HEK293 (cell line): ENCODE results near the gene MEGF6.
A peak's percentile ranks its signal among the peaks of the same experiment; 100 is the strongest.

ENCODE experiments used
- CTCF ChIA-PET: fragments of 350-600 bp; formaldehyde crosslinking; extraction: SDS; loops from one replicate; lab custom pipeline; 2021; ENCODE audit warnings: antibody characterized with exemption; lab: Yijun Ruan, JAX
- POLR2A ChIA-PET: fragments of 300-600 bp; formaldehyde crosslinking; extraction: SDS; loops from one replicate; lab custom pipeline; 2020; ENCODE audit warnings: antibody characterized with exemption, inconsistent platforms; lab: Yijun Ruan, JAX
- H3K27ac ChIP-seq: fragments of 200-500 bp; sonication (Bioruptor generic); 2 replicates; pipeline ENCODE4 v1.5.1; 2014; ENCODE audit warnings: low read depth, low read length, control low read depth, inconsistent platforms; ENCODE audit errors: extremely low read depth
- H3K36me3 ChIP-seq, 2 experiments: fragments of 200-500 bp in 1 of 2; sonication (Bioruptor generic) in 1 of 2; 1 replicate in 1 of 2; 2 replicates in 1 of 2; pipeline ENCODE4 v1.5.1; 2014 to 2017; ENCODE audit warnings: inconsistent platforms in 2 of 2, low read length in 2 of 2; ENCODE audit not compliant: control insufficient read depth in 2 of 2, insufficient read depth in 1 of 2
- H3K4me1 ChIP-seq: fragments of 200-500 bp; sonication (Bioruptor generic); 2 replicates; pipeline ENCODE4 v1.5.1; 2014; ENCODE audit warnings: mild to moderate bottlenecking, low read length, inconsistent platforms; ENCODE audit not compliant: control insufficient read depth, insufficient read depth
- H3K4me3 ChIP-seq: 2 replicates; pipeline ENCODE4 v1.5.1; 2011; ENCODE audit warnings: low read depth, mild to moderate bottlenecking, control low read depth, low read length, moderate library complexity
- H3K9me3 ChIP-seq: fragments of 200-500 bp; sonication (Bioruptor generic); 2 replicates; pipeline ENCODE4 v1.5.1; 2014; ENCODE audit warnings: low read depth, low read length, inconsistent platforms; ENCODE audit not compliant: control insufficient read depth, insufficient read depth
- BCL11A ChIP-seq: fragments of 450-650 bp; formaldehyde crosslinking; IDR thresholded peaks from 2 replicates; pipeline ENCODE4 v1.5.1; 2016; ENCODE audit warnings: low read depth, missing biosample characterization, missing genetic modification characterization
- MEIS1 ChIP-seq: sonication (generic); formaldehyde crosslinking; IDR thresholded peaks from 2 replicates; pipeline ENCODE4 v1.8.1; 2022; ENCODE audit warnings: missing genetic modification reagents, mild to moderate bottlenecking, borderline replicate concordance
- PATZ1 ChIP-seq: fragments of 450-650 bp; formaldehyde crosslinking; IDR thresholded peaks from 2 replicates; pipeline ENCODE4 v1.5.1; 2016; ENCODE audit warnings: missing biosample characterization, missing genetic modification characterization
- SP7 ChIP-seq: fragments of 450-650 bp; formaldehyde crosslinking; IDR thresholded peaks from 2 replicates; pipeline ENCODE4 v1.5.1; 2016; ENCODE audit warnings: missing biosample characterization, missing genetic modification characterization
- ZIC2 ChIP-seq: fragments of 450-650 bp; formaldehyde crosslinking; IDR thresholded peaks from 2 replicates; pipeline ENCODE4 v1.5.1; 2016; ENCODE audit warnings: missing biosample characterization, missing genetic modification characterization
- ZNF112 ChIP-seq: fragments of 450-650 bp; formaldehyde crosslinking; IDR thresholded peaks from 2 replicates; pipeline ENCODE4 v1.5.0; 2017; ENCODE audit warnings: missing biosample characterization, missing genetic modification characterization
- ZNF140 ChIP-seq: fragments of 450-650 bp; formaldehyde crosslinking; IDR thresholded peaks from 2 replicates; pipeline ENCODE4 v1.5.1; 2016; ENCODE audit warnings: missing biosample characterization, missing genetic modification characterization
- ZNF223 ChIP-seq: fragments of 450-650 bp; formaldehyde crosslinking; IDR thresholded peaks from 2 replicates; pipeline ENCODE4 v1.5.1; 2016; ENCODE audit warnings: missing biosample characterization, missing genetic modification characterization
- ZNF24 ChIP-seq: fragments of 450-650 bp; formaldehyde crosslinking; IDR thresholded peaks from 2 replicates; pipeline ENCODE4 v1.5.1; 2016; ENCODE audit warnings: missing biosample characterization, missing genetic modification characterization
- ZNF585B ChIP-seq: fragments of 450-650 bp; formaldehyde crosslinking; IDR thresholded peaks from 2 replicates; pipeline ENCODE4 v1.5.1; 2016; ENCODE audit warnings: missing biosample characterization, missing genetic modification characterization
- ZNF624 ChIP-seq: fragments of 450-650 bp; formaldehyde crosslinking; IDR thresholded peaks from 2 replicates; pipeline ENCODE4 v1.5.1; 2017; ENCODE audit warnings: missing biosample characterization, missing genetic modification characterization
- ZNF692 ChIP-seq: fragments of 450-650 bp; formaldehyde crosslinking; IDR thresholded peaks from 2 replicates; pipeline ENCODE4 v1.5.1; 2016; ENCODE audit warnings: missing biosample characterization, missing genetic modification characterization
- ZNF776 ChIP-seq: fragments of 450-650 bp; formaldehyde crosslinking; IDR thresholded peaks from 2 replicates; pipeline ENCODE4 v1.5.0; 2017; ENCODE audit warnings: missing biosample characterization, missing genetic modification characterization, borderline replicate concordance
- ZSCAN16 ChIP-seq: fragments of 450-650 bp; formaldehyde crosslinking; IDR thresholded peaks from 2 replicates; pipeline ENCODE4 v1.5.1; 2016; ENCODE audit warnings: missing biosample characterization, missing genetic modification characterization
- ZSCAN30 ChIP-seq: fragments of 450-650 bp; IDR thresholded peaks from 2 replicates; pipeline ENCODE4 v1.5.1; 2018; ENCODE audit warnings: missing biosample characterization, mild to moderate bottlenecking, missing genetic modification characterization, moderate library complexity
- TF ChIP-seq, protein P1 (sequence below): fragments of 450-650 bp; formaldehyde crosslinking; IDR thresholded peaks from 2 replicates; pipeline ENCODE4 v1.5.1; 2016; ENCODE audit warnings: missing biosample characterization, missing genetic modification characterization

The MEGF6 gene

DNA sequence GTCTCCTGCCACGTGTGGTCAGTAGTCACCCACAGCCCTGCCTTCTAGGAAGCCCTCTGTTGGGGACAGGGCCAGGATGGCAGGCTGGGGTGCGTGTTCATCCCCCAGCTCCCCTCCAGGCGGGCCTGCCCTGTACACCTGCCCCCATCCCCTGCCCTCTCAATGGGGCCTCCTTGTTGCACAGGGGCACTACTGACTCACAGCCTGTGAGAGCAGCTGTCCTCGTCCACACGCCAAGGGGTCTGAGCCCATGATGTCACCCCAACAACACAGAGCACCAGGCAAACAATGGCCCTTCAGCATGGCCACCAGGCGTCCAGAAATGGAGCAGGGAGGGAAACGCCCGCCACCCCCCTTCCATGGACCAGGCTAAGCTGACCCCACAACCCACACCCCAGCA, 92.6 kb downstream of the MEGF6 start:
- POLR2A ChIA-PET: no interaction called here
- Histone ChIP-seq H3K4me3 (no peak overlapping the region), H3K27ac (no peak overlapping the region), H3K4me1 (no peaks in the 10 kb centered on the region)
- TF ChIP-seq MEIS1: no peak
- TF ChIP-seq ZSCAN16 (tag by site-specific recombination): no peak
- TF ChIP-seq, protein P1, sequence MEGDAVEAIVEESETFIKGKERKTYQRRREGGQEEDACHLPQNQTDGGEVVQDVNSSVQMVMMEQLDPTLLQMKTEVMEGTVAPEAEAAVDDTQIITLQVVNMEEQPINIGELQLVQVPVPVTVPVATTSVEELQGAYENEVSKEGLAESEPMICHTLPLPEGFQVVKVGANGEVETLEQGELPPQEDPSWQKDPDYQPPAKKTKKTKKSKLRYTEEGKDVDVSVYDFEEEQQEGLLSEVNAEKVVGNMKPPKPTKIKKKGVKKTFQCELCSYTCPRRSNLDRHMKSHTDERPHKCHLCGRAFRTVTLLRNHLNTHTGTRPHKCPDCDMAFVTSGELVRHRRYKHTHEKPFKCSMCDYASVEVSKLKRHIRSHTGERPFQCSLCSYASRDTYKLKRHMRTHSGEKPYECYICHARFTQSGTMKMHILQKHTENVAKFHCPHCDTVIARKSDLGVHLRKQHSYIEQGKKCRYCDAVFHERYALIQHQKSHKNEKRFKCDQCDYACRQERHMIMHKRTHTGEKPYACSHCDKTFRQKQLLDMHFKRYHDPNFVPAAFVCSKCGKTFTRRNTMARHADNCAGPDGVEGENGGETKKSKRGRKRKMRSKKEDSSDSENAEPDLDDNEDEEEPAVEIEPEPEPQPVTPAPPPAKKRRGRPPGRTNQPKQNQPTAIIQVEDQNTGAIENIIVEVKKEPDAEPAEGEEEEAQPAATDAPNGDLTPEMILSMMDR (tag by site-specific recombination): no peak
- TF ChIP-seq ZNF585B (tag by site-specific recombination): no peak
- no peak for TF ChIP-seq SP7 (tag by site-specific recombination)
- TF ChIP-seq, all 188 proteins: peak for 0
- no peaks in the 10 kb centered on the region for H3K9me3 ChIP-seq
- no peaks in the 10 kb centered on the region for H3K36me3 ChIP-seq
- CTCF ChIA-PET: interaction anchor here (0.6 to 1.7 kb wide), 8 partner anchors 10 to 567 kb away, joined by 3 to 8 read pairs (median 4); no protein-coding TSS in a partner anchor

DNA sequence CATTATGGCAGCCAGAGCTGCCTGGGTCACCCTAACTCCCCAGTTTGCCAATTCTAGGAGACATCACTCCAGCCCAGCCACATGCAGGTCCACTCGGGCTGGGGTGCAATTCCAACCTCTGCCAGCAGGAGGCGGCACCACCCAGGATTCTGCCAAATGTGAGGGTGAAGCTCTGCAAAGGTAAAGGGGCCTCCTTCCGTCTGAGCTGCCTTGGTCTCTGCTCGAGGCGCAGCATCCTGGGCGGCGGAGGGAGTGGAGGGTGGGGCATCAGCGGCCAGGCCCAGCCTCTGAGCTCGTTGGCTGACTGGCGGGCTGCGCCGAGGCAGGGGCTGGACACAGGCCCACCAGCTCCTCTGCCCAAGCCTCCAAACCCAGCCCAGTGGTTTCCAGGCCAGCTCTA, 93.1 kb downstream of the MEGF6 start:
- H3K27ac ChIP-seq: no peak overlapping the region
- TF ChIP-seq, protein P1 (tag by site-specific recombination): peak; percentile 74
- no peak for TF ChIP-seq ZNF692 (tag by site-specific recombination)
- TF ChIP-seq, all 188 proteins: peak for 1
- H3K9me3 ChIP-seq: no peaks in the 10 kb centered on the region
- no peak overlapping the region for H3K4me3 ChIP-seq
- H3K4me1 ChIP-seq: no peaks in the 10 kb centered on the region
- CTCF ChIA-PET: interaction anchor here (0.6 to 1.7 kb wide), 9 partner anchors 10 to 319 kb away, joined by 3 to 8 read pairs (median 4); no protein-coding TSS in a partner anchor
- H3K36me3 ChIP-seq: no peaks in the 10 kb centered on the region
- POLR2A ChIA-PET: no interaction called here

DNA sequence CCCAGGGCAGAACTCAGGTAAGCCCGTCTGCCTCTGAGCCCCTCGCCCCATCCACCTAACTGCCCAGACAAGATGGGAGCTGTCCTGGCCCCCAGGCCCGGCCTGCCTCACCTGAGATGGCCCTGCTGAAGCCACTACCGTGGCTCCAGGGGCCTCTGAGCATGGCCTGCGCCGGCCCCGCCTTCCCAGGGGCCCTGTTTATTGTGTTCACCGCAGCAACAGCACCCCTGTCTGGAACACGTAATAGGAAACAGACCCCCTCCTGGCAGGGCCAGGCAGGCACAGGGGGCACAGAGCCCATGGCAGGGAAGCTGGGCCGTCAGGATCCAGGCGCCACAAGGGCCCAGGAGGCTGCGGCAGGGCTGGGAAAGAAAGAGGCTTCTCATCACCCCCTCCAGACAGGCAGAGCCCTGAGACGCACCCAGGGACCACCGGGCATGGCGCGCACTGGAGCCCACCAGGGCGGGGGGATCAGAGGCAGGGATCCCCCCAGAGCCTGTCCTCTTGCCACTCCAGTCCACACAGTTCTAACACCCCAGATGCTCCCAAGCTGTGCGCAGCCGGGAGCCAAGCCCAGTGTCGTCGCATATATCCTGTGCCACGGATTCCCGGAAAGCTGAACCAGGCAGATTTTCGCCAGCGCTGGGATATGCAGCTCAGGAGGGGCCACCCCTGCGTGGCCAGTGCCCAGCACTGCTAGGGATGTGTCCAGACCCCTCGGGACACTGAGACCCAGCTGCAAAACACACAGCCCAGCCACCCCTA, 94.2 kb downstream of the MEGF6 start:
- ChIA-PET POLR2A (no interaction called here), CTCF (interaction anchor here (1.0 to 2.0 kb wide), 2 partner anchors 48 to 64 kb away, joined by 3 to 5 read pairs; no protein-coding TSS in a partner anchor)
- no peaks in the 10 kb centered on the region for H3K9me3 ChIP-seq
- no peaks in the 10 kb centered on the region for H3K36me3 ChIP-seq
- TF ChIP-seq ZIC2: 0 out of 2 replicates have a peak, but pooled peaks have one; percentile 21
- TF ChIP-seq ZNF24 (tag by site-specific recombination): no peak
- TF ChIP-seq ZNF140 (tag by site-specific recombination): no peak
- no peak for TF ChIP-seq BCL11A (tag by site-specific recombination)
- H3K27ac ChIP-seq: no peak overlapping the region
- no peak overlapping the region for H3K4me3 ChIP-seq
- H3K4me1 ChIP-seq: no peaks in the 10 kb centered on the region

DNA sequence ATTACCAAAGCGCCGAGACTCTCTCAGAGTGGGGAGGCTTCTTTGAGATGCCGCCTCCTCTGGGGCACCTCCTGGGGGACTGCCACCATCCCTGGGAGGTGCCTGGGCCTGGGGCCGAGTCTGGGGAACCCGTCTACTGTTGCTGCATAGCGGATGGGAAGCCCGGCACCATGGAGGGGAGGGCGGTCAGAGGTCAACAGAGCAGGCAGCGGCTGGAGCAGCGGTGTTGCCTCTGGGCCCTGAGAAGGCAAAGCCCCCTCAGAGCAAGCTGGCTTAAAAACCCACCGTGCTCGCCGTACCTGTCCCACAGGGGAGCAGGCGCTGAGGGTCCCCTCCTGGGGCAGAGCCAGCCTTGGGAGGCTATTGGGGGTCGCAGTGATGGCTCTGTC, 94.8 kb downstream of the MEGF6 start:
- Histone ChIP-seq H3K4me1 (no peaks in the 10 kb centered on the region), H3K36me3 (no peaks in the 10 kb centered on the region), H3K4me3 (no peak overlapping the region), H3K27ac (no peak overlapping the region), H3K9me3 (no peaks in the 10 kb centered on the region)
- ChIA-PET POLR2A (no interaction called here), CTCF (interaction anchor here (1.4 to 2.0 kb wide), 2 partner anchors 25 to 63 kb away, joined by 3 to 5 read pairs; no protein-coding TSS in a partner anchor)
- TF ChIP-seq ZNF624 (tag by site-specific recombination) (no peak), PATZ1 (tag by site-specific recombination) (no peak), SP7 (tag by site-specific recombination) (no peak), ZNF24 (tag by site-specific recombination) (no peak), ZNF112 (tag by site-specific recombination) (no peak), ZSCAN30 (tag by site-specific recombination) (no peak), ZNF776 (tag by site-specific recombination) (no peak), ZNF223 (tag by site-specific recombination) (no peak)
